Activated effector memory CD4-positive, alpha-beta T cell treated with Interleukin-2 at 50 U/mL for 16 hours (primary cell): Measurements from ENCODE around the gene TTC6.
"Not testable (repeated sequence)": the region's sequence is repeated elsewhere in the genome, so short reads cannot be mapped to it uniquely, and the experiment has no call there.

ENCODE experiments used
- DNase-seq: peaks from one replicate; pipeline ENCODE4 v3.0.0-alpha.2; 2020

The TTC6 gene, protein sequence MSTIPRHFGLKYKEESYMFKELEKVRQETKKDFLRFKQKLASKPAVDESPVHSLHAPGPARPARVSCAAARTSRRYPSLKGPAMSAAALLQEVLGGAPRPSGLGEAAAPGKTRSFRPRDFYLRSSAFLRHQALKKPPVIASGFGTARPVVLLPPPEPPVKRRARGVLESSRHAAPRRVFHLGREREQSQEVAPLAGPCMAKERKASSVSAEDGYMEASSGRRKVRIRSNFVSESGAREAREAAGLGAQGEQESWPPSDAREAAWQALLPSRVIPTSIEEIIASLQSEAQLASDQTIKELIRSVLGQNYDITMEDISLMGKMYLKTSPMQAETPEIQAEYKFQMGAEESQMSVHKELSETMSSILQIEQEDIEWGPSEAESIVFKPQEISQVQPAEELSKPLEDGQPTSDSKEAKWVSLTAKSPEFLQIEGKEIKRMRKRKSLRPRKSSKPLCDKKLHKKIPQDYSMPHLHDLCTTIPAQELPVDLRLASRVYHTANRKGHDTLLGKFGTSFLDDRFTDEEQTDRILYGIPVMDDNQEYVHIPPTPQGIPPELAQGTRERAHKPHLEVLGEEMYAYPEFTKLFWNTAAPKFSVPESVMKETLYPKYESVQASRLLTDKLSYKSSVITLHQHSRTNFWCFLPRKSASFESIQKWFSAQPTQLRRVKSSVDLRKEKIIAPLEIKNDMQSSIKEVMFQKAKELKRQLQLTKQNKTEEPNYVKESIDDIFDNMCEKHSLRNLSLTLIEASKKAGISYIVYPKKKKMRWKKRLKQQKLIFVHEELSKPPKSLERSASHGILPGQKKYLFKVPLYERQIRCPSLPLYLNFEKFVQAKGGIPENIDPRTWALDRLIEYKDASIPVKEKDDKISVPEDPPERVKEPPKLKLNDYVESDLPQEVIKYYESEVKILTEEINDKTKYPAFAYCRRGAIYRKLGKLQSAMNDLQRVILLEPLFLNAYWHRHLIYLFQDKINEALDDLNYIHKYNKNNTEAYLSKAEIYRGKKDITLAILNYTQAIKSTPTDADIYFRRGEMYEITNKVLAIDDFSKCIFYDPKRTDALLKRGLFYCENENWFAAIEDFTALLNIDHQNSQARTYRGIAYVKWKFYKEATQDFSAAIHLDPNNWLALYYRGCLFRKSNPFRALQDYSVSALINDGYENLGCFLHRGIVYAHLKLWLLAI (N-terminal part only)

DNA sequence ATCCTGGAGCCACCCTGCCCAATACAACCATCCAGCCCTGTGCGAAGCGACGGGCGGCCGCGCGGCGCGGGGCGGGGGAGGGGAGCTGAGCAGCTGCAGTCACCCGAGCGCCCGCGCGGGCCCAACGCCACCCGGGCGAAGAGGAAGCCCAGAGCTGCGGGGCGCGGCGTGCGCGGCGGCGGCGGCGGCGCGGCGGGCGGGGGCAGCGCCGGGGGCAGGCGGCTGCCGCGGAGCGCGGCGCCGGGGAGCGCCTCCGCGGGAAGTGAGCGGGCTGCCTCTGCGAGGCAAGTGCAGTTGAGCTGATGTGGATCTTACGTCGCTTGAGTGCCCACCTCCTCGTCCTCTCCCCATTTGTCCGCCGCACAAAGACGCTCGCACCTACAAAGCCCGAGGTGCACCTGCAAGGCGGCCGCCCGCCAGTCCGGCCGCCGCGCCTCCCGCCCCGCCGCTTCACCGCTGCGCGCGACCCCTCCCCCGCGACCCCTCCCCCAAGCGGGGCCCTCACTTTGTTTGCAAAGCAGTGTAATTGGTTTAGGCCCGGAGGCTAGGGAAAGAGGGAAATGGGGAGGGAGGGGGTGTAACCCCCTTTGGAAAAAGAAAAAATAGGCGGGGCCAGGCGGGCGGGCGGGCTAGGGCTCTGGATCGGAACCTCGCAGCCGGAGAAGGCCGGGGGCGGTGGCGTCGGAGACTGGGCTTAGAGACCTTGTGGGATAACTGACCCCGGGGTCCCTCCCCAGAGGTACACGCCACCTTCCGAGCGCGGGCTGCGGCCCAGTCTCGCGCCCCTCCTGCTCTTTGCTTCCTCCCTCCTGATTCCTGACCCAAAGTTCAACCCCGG lies at the start of gene TTC6, which contains the start of gene FOXA1:
TSS of gene TTC6 (plus strand) at position 659 of the 838 bp plus-strand sequence. CDS start 26,436 bp downstream, outside the sequence.
TSS of gene FOXA1 (minus strand) at position 279 of the 838 bp plus-strand sequence. CDS start at position 2, 277 bp downstream.
- DNase-seq: no peak

DNA sequence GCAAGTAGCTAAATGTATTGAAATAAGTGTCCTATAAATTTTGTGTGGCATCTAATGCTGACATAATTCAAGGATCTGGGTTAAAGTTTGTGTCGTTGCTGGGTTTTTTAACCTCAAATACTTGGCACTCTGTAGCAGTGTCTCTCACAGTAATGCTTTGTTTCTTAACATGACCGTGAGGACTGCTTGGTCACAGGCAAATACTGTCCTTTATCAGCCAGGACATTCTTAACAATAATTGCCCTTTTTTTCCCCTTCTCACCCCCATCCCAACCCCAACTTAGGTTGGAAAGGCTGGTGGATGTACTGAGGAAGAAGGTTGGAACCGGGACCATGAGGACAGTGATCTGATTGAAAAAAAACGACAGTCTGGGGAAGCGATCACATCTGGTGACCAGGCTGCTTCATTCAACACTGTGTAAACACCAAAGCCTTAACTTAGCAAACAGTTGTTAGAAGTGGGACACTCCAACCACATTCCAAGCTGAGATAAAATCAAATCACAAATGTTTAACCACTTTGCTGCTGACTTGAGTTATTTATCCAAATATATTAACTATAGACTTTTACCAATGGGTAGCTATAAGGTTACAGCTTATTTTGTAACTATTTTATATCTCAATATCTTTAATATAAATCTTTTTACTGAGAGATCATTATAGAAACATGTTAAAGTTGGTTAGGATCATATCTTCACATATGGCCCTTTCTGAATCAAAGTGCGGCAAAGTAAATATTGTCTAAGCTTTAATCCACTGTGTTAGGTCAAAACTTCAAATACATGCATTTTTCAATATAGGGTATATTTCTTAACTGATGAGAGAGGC lies 48.6 kb upstream of the TTC6 start:
- DNase-seq: no peak

DNA sequence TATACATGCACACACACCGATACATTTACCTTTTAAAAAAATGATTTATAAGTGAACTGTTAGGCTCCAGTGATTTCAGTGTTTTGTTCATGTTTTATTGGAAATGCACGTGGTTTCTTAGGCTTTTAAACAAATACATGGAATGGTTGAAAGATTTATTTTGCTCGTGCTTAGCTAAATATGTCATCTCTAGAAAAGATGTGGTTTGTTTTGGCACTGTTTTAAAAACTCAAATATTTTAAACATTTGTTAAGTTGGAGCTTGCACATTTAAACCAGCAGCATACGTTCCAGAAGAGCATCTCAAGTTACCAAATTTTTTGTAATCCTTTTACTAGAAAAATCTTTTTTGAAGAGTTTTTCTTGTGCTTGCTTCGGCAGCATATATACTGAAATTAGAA lies 44.9 kb upstream of the TTC6 start:
- no peak for DNase-seq

DNA sequence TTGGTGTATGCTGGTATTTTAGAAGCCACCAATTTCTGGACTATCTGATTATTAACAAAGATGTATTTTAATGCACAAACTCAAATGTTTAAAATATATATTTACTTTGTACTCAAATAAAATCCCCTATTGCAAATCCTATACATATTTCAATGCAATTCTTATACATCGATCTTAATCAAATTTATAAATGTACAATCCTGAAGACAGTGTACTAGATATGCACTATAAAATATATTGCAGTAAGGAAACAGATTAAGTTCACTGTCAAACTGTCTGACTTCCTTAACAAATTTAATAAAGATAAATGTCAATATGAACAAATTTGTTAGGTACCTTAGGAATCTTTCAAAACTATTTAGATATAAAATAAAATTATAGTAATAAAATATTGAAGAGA lies 44.3 kb upstream of the TTC6 start:
- DNase-seq: no peak

DNA sequence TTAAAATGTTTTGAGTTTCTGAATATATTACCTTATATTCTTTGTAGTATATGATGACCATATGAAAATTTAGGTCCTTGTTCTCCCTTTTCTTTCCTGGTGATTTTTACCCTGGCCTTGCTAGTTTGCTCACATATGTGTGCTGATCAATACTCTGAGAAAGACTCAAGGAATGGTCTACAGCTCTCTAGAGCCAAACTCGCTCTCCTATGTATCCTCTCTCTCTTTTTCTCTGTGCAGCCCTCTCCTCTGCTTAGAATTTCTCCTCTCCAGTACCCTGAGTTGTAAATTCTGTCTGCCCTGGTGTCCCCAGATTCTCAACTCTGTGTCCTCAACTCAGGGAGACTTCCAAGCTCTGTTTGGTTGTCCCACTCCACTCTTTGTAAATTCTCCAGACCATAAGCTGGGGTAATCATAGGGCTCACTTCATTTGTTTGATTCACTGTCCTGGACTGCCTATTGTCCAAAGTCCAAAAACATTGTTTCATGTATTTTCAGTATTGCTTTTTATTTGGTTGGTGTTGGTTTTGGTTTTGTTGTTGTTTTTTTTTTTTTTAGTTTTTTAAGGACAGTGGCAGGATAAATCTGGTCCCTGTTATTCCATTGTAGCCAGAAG lies 41.4 kb upstream of the TTC6 start:
- no peak for DNase-seq

DNA sequence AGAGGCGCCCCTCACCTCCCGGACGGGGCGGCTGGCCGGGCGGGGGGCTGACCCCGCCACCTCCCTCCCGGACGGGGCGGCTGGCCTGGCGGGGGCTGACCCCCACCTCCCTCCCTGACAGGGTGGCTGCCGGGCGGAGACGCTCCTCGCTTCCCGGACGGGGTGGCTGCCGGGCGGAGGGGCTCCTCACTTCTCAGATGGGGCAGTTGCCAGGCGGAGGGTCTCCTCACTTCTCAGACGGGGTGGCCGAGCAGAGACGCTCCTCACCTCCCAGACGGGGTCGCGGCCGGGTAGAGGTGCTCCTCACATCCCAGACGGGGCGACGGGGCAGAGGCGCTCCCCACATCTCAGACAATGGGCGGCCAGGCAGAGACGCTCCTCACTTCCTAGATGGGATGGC lies 39.8 kb upstream of the TTC6 start:
- not testable (repeated sequence) for DNase-seq

DNA sequence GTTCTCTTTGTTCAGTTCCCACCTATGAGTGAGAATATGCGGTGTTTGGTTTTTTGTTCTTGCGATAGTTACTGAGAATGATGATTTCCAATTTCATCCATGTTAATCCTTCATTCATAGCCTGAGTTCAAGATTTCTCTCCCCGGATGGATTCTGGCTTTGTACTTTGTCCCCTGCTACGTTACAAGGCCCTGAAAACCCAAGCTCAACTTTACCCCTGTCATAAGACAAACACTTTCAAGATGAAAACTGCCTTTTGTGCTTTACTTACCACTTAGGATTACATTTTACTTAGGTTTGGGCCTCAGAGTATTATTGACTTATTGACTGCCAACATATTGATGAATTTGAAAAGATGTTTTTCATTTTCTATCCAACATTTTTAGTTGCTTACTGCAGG lies 36.7 kb upstream of the TTC6 start:
- no peak for DNase-seq

DNA sequence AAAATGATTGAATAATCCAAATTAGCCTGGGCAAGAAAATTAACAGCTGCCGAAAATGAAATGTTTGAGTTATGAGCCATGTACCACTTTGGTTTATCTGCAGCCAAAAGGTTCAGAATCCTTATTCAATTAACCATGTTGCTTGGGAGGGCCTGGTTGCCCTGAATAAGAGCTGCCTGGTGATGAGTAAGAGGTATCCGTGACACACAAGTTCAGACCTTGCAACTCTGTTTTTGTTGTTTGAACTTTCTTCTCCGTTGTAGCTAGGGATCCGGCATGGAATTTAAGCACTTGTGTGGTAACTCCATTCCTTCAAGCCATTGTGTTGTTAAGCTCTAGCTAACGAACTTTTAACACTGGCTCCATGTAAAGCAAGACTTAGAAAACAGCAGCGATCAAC lies 36.0 kb upstream of the TTC6 start:
- DNase-seq: no peak

DNA sequence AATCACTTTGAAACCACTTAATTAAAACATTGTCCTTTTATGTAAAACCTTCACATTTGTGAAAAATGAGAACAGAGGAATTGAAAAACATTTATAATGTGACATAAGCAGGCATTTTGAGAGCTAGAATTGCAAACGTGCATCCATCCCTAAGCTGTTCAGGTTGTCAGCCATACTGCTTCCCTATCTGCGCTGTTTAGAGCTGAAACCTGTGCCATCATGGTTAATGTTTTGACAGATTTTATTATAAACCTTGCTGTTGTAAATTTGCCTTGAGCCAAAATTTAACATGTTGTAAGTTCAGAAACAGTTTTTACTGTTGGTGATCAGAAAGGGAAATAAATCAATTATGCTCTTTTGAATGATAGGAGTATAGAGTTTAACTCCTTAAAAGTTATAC lies 32.2 kb upstream of the TTC6 start:
- DNase-seq: no peak

DNA sequence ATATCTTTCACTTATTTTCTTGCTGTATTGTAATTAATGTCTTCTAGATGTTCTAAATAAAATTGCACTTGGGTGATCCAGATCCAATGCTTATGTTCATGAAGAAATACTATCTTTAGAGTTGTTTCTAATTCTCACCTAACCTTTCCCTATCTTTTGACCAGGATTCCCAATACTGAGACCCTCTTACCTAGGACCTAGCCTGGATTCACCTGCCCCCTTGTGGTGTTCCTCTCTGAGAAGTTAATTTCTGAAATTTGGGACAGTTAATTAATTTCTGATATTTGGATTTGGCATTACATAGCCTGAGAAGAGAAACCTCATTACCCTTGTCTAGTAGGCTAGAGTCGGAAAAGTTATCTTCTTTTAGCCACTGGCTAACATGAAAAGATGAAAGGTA lies 29.9 kb upstream of the TTC6 start:
- no peak for DNase-seq

DNA sequence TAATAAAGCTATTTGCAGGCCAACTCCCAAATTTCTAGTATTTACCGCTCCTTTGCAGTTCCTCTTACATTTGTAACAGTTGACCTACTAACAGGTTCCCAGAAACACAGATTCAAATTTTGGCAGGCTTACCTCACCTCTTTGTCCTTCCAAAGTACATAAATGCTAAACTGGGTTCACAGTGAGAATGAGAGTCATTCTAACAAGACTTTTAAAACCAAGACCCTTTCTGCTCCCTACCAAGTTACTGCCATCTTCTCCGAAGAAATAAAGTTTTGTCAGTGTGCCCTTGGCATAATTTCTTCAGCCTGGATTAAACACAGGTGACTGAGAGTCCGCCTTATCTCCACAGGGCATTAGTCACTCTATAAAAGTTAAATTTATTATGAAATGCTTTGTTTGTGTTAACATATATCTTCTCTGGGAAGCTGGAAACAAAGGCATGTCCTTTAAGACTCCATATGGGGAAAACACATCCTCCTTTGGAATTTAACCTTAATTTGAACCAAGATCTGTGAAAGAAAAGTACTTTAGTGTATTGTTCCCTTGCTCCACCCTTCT lies 28.5 kb upstream of the TTC6 start:
- DNase-seq: no peak

DNA sequence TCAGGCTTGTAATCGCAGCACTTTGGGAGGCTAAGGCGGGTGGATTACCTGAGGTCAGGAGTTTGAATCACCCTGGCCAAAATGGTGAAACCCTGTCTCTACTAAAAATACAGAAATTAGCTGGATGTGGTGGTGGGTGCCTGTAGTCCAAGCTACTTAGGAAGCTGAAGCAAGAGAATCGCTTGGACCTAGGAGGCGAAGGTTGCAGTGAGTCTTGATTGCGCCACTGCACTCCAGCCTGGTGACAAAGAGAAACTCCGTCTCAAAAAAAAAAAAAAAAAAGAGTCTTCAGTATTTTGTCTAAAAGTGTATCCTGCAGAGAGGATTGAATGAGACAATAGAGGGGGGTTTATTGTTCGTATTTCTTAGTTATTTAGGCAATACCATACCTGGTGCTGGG lies 25.7 kb upstream of the TTC6 start:
- no peak for DNase-seq

DNA sequence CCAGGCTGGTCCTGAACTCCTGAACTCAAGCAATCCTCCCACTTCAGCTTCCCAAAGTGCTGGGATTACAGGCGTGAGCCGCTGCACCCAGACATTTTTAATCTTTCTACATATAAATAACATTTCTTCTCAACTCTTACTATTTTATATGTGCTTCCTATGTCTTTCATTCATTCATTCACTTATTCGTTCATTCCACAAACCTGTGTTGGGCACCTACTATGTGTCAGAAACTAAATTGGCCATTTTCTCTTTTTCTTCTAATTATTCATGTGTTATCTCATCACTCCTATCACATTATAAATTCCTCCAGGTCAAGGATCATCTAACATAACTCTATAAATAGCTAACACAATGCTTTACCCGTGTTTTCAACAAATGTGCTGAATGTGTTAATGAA lies 24.0 kb upstream of the TTC6 start:
- no peak for DNase-seq

DNA sequence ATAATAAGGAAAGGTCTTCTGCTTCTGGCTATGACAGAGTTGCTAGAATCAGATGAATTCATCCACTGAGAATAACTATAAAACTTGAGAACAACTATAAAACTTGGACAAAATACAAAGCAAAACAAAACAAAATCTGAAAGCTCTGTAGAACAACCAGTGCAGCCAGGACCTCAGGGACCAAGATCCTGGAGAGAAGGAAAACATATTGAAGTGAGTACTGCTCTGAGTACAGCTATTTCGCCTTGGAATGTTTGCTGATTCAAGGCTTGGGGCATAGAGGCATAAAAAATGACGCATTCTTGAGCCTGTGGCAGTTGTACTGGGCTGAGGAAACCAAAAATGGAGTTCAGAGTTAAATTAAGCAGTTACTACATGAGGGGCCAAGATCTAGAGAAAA lies 22.1 kb upstream of the TTC6 start:
- DNase-seq: no peak

DNA sequence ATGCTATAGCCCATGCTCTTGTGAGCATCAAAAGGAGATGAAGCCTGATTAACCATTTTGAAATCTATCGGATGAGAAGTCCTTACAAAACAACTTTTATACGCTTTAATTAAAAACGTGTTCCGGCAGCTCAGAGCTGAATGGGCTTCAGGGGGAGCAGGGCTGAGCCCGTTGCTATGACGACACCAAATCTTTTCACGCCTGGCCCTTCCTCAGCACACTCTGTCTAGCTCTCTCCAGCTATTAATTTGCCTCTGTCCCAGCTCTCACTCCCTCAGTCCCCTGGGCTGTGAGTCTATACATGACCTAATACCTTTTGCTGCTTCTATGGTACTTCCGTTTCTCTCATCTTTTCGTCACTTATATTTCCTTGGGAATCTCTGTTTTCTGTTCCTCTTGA lies 16.2 kb upstream of the TTC6 start:
- no peak for DNase-seq

DNA sequence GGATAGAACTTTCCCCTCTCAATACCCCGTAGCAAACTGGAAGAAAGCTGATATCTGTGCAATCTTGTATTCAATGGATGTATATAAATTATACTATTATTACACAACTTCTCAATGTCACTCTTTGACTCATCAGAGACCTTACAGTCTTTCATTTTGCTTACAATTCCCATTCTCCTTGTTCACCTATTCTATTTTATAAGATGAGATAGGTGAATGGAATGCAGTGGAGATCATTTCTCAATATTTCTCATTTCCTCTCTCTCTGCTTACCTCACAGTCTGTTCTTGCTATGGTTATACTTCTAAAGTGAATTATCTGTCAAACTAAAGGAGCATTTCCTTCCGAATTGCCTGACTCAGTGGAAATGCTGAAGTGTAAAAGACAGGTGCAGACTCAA lies 15.3 kb upstream of the TTC6 start:
- no peak for DNase-seq

DNA sequence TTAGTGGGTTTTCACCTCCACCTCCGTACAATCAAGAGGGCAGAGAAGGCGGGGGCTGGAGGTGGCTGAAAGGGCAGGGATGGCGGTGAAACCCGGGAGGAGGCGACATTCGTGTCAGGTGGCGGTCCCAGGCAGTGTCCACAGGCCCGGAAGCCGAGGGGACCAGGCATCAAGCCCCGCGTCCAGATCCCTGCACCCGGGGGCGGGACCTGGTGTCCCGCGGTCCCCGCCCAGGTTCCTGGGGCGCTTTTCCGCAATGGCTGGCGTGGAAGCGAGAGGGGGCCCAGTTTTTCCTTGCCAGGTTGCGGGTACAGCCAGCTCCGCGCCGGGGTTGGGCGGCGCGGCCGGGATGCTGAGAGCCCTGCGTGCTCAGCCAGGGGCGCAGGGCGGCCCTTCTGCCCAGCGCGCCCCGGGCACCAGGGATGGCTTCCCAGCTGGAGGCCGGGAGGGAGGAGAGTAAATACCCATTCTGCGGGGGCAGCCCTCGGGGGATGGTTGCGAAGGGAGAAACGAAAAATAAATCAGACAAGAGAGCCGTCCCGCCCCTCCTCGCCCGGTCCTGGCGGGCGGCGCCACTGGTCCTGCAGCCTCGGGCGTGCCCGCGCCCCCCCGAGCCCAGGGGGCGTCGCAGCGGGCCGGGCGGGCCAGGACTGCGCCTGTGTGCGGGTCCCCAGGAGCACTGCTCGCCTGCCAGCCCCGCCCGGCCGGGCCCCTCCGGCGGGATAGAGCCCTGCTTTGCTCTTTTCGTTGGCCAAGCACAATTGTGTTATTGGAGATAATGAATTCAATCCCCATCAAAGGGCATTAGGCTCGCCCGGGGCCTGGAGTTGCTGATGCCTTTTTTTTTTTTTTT lies 11.8 kb upstream of the TTC6 start:
- DNase-seq: no peak

DNA sequence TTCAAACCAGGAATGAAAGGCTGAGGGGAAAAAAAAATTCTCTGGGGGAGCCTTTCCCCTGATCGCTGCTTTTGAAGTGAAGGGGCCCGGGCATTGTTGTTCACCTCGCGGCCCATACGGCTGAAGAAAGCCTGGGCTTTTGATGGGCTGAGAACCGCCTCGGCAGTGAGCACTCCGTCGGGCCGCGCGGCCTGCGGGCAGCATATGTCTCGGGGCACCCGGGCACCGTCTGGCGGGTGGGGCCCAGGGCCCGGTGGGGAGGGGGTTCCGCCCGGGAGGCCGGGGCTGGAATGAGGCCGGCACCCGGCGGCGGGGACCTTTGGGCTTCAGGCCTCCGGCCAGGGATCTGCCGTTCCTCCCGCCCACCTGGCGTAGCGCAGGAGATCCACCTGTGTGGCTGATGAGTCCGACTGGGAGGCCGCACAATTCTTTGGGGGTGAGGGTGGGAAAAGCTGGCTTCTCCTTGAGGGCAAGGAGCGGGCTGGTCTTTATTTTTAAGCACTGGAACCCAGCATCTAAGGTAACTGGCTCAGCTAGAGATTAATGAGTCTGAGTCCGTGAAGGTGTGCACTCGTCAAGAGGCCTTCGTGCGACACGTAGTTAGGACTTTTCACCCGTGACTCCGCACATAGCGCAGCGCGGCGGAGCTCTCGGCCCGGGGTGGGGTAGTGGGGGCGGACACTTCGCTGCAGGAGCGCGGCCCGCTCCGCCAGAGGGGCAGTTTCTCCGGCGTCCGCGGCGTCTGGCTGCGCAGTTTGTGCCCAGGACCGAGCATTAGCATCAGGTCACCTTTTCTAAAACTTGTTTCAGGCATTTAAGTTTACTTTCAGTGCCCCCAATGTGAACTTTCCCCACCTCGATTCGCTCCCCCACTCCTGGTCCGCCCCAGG lies 11.0 kb upstream of the TTC6 start:
- no peak for DNase-seq

DNA sequence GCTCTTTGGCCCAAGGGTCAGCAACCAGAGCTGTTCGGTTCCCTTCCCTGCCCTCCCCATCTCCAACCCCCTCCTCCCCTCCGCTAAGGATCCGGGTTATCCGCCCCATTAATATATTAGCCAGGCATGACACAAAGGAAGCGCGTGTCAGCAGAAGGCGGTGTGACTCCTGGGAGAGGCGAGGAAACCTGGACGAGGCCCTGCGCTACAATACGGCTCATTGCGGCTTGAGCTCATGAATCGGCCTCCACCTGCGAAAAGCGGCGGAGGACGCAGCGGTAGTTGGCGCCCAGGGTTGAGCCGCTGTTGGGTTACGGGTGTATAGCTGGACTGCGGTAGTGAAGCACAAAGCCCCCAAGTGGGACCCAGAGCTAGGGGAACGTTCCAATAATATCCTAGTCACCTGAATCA lies 10.3 kb upstream of the TTC6 start:
- no peak for DNase-seq
